Vagina (tissue), 2 donors: ENCODE data around the gene APBB1. TPM values are rescaled to one million over a fixed set of nuclear protein-coding genes. Genes with fewer than 3 reads are reported as not detected.
A peak's percentile ranks its signal among the peaks of the same experiment; 100 is the strongest.

Source experiments
- DNase-seq, 2 donors: peaks; one replicate each; pipeline ENCODE4 v3.0.0-alpha.2; 2017; ENCODE audit errors: extremely low spot score in 2 of 2
- H3K27ac ChIP-seq: fragments of 200-600 bp; sonication (generic); one replicate; pipeline ENCODE4 v1.5.1; 2019
- H3K27me3 ChIP-seq: fragments of 200-600 bp; sonication (generic); one replicate; pipeline ENCODE4 v1.5.1; 2019
- H3K36me3 ChIP-seq, 2 donors: fragments of 200-600 bp; sonication (generic); one replicate each; pipeline ENCODE4 v1.5.1; 2017 to 2019
- H3K4me1 ChIP-seq: fragments of 200-600 bp; sonication (generic); one replicate; pipeline ENCODE4 v1.5.1; 2019
- H3K4me3 ChIP-seq, 2 donors: fragments of 200-600 bp; sonication (generic); 1 replicate in 1 of 2; 2 replicates in 1 of 2; pipeline ENCODE4 v1.5.1; 2016 to 2019
- H3K9me3 ChIP-seq: fragments of 200-600 bp; sonication (generic); one replicate; pipeline ENCODE4 v1.5.1; 2019
- CTCF ChIP-seq, 3 experiments: fragments of 450-650 bp in 2 of 3; fragments of 200-600 bp in 1 of 3; sonication (generic) in 1 of 3; IDR thresholded peaks; one replicate each; pipeline ENCODE4 v1.5.1; 2017 to 2019; ENCODE audit warnings: antibody characterized with exemption in 3 of 3, mild to moderate bottlenecking in 2 of 3, moderate library complexity in 2 of 3
- POLR2A ChIP-seq, 2 donors: fragments of 450-650 bp; IDR thresholded peaks; one replicate each; pipeline ENCODE4 v1.6.1; 2017; ENCODE audit warnings: antibody characterized with exemption in 2 of 2, mild to moderate bottlenecking in 2 of 2, moderate library complexity in 2 of 2
- POLR2AphosphoS5 ChIP-seq, 2 donors: sonication (generic); formaldehyde crosslinking; IDR thresholded peaks; one replicate each; pipeline ENCODE4 v1.9.0; 2017; ENCODE audit warnings: antibody characterized with exemption in 2 of 2, mild to moderate bottlenecking in 2 of 2, low read depth in 1 of 2; ENCODE audit not compliant: insufficient read depth in 1 of 2
- intact Hi-C: fragments of 100-400 bp; cut with DNase I; formaldehyde crosslinking; loops from one replicate; pipeline ENCODE4 v1.15.1; 2023
- total RNA-seq: library from RNA; depleted of rRNA; stranded (reverse); fragments of >200 nt; gene quantifications from one replicate; pipeline ENCODE4 v1.2.3, GENCODE V29; 2016

The APBB1 gene
- 59.7 TPM for total RNA-seq

- H3K4me1 ChIP-seq, result peaks cover 43% of the 10 kb centered on the region
- no peak for DNase-seq
- H3K9me3 ChIP-seq, result no peaks in the 10 kb centered on the region
- TF ChIP-seq POLR2A (IDR thresholded peaks at IDR 0.05) (peak in 1 of 2 donors; percentile 14), POLR2AphosphoS5 (IDR thresholded peaks at IDR 0.05; ENCODE audit: insufficient read depth in 1 of 2, low read depth in 1 of 2) (no peak)
- H3K27me3 ChIP-seq, result no peaks in the 10 kb centered on the region
- H3K27ac ChIP-seq, result peak within 1 kb of the TSS; percentile 88
- intact Hi-C loops, result no loop called here
- H3K4me3 ChIP-seq, result peak within 1 kb of the TSS; percentile 96 to 99
- no peaks in the 10 kb centered on the region for H3K36me3 ChIP-seq
Measured at GRCh38 chr11:6419009-6419631, at the start of gene APBB1. APBB1 (minus strand) TSS chr11:6419094; CDS start chr11:6411347, 7,747 bp downstream.

- no peak overlapping the region for H3K27ac ChIP-seq
- no peaks in the 10 kb centered on the region for H3K27me3 ChIP-seq
- H3K36me3 ChIP-seq, result peaks cover 5 to 65% of the 10 kb centered on the region in 2 donors
- intact Hi-C loops, result no loop called here
- H3K4me1 ChIP-seq, result no peaks in the 10 kb centered on the region
- no peak overlapping the region for H3K4me3 ChIP-seq
- TF ChIP-seq POLR2AphosphoS5 (IDR thresholded peaks at IDR 0.05; ENCODE audit: insufficient read depth in 1 of 2, low read depth in 1 of 2) (no peak), CTCF (IDR thresholded peaks at IDR 0.05) (no peak), POLR2A (IDR thresholded peaks at IDR 0.05) (no peak)
- no peaks in the 10 kb centered on the region for H3K9me3 ChIP-seq
- DNase-seq, result no peak
Measured at GRCh38 chr11:6459099-6459450, 40.2 kb upstream of the APBB1 start.

GRCh38 chr11:6458352-6459098 lies 39.6 kb upstream of the APBB1 start:
- Histone ChIP-seq H3K27ac (no peak overlapping the region), H3K4me1 (no peaks in the 10 kb centered on the region), H3K27me3 (no peaks in the 10 kb centered on the region), H3K4me3 (no peak overlapping the region), H3K36me3 (peaks cover 5 to 63% of the 10 kb centered on the region in 2 donors), H3K9me3 (no peaks in the 10 kb centered on the region)
- no peak for DNase-seq
- TF ChIP-seq POLR2AphosphoS5 (IDR thresholded peaks at IDR 0.05; ENCODE audit: insufficient read depth in 1 of 2, low read depth in 1 of 2) (no peak), POLR2A (IDR thresholded peaks at IDR 0.05) (no peak), CTCF (IDR thresholded peaks at IDR 0.05) (no peak)
- intact Hi-C loops, result no loop called here

GRCh38 chr11:6457581-6458320 lies 38.9 kb upstream of the APBB1 start:
- intact Hi-C loops, result no loop called here
- Histone ChIP-seq H3K36me3 (peaks cover 5 to 65% of the 10 kb centered on the region in 2 donors), H3K9me3 (no peaks in the 10 kb centered on the region), H3K4me3 (no peak overlapping the region), H3K27me3 (no peaks in the 10 kb centered on the region), H3K27ac (no peak overlapping the region), H3K4me1 (no peaks in the 10 kb centered on the region)
- DNase-seq, result no peak
- TF ChIP-seq POLR2AphosphoS5 (IDR thresholded peaks at IDR 0.05; ENCODE audit: insufficient read depth in 1 of 2, low read depth in 1 of 2) (no peak), POLR2A (IDR thresholded peaks at IDR 0.05) (no peak), CTCF (IDR thresholded peaks at IDR 0.05) (no peak)

- H3K27ac ChIP-seq, result no peak overlapping the region
- intact Hi-C loops, result no loop called here
- H3K36me3 ChIP-seq, result peaks cover 5 to 77% of the 10 kb centered on the region in 2 donors
Measured at GRCh38 chr11:6456361-6457073, 37.6 kb upstream of the APBB1 start.

More at GRCh38 chr11:6456361-6457073, 37.6 kb upstream of the APBB1 start:
- DNase-seq, result no peak
- no peak for TF ChIP-seq CTCF (IDR thresholded peaks at IDR 0.05)
- no peak for TF ChIP-seq POLR2A (IDR thresholded peaks at IDR 0.05)
- no peak for TF ChIP-seq POLR2AphosphoS5 (IDR thresholded peaks at IDR 0.05; ENCODE audit: insufficient read depth in 1 of 2, low read depth in 1 of 2)
- no peaks in the 10 kb centered on the region for H3K9me3 ChIP-seq
- no peaks in the 10 kb centered on the region for H3K27me3 ChIP-seq
- no peaks in the 10 kb centered on the region for H3K4me1 ChIP-seq
- no peak overlapping the region for H3K4me3 ChIP-seq
